NT2/D1 (cell line): ENCODE data around the gene TBX2.

Experiments
- SUZ12 ChIP-seq: IDR thresholded peaks from 2 replicates; pipeline ENCODE4 v1.6.1; 2011; ENCODE audit not compliant: insufficient read length, insufficient read depth; ENCODE audit errors: extremely low read depth
- YY1 ChIP-seq: IDR thresholded peaks from 2 replicates; pipeline ENCODE4 v1.6.1; 2011; ENCODE audit not compliant: insufficient read length, insufficient read depth
- ZNF274 ChIP-seq: IDR thresholded peaks from 2 replicates; pipeline ENCODE4 v1.6.1; 2011; ENCODE audit warnings: mild to moderate bottlenecking, low read depth, low read length

- TF ChIP-seq SUZ12 (no peak), YY1 (no peak), ZNF274 (no peak)
These were observed 21.8 kb downstream of the TBX2 start for GRCh38 chr17:61421460-61421859.
